AG04449 (cell line): ENCODE measurements around the gene TMEM9B.

Experiments
- CTCF ChIA-PET: fragments of 350-600 bp; formaldehyde crosslinking; extraction: SDS; loops from one replicate; lab custom pipeline; 2021; ENCODE audit warnings: antibody characterized with exemption; lab: Yijun Ruan, JAX
- POLR2A ChIA-PET: fragments of 400-600, 350-600 bp; formaldehyde crosslinking; extraction: SDS; loops from one replicate; lab custom pipeline; 2020; ENCODE audit warnings: antibody characterized with exemption, inconsistent platforms; lab: Yijun Ruan, JAX
- DNase-seq: peaks from one replicate; pipeline ENCODE4 v3.0.0-alpha.2; 2010; ENCODE audit warnings: low read depth, low spot score
- H3K4me3 ChIP-seq: 2 replicates; pipeline ENCODE4 v1.5.1; 2011; ENCODE audit warnings: low read depth, mild to moderate bottlenecking, control low read depth, low read length
- CTCF ChIP-seq: IDR thresholded peaks from one replicate; pipeline ENCODE4 v1.5.1; 2011; ENCODE audit warnings: mild to moderate bottlenecking, moderate library complexity, low read length, control low read depth, inconsistent platforms; ENCODE audit not compliant: insufficient read depth; ENCODE audit errors: missing control alignments

The TMEM9B gene

GRCh38 chr11:8948886-8949285 lies 15.4 kb downstream of the TMEM9B start:
- H3K4me3 ChIP-seq: no peak overlapping the region
- no peak for TF ChIP-seq CTCF
- DNase-seq: no peak
- POLR2A ChIA-PET: interaction anchor here (0.6 kb wide), 1 partner anchor 141 kb away, joined by 3 read pairs; no protein-coding TSS in a partner anchor
- CTCF ChIA-PET: interaction anchor here (1.1 to 5.3 kb wide), 4 partner anchors 10 to 34 kb away, joined by 3 to 55 read pairs (median 6); no protein-coding TSS in a partner anchor

- CTCF ChIA-PET: interaction anchor here (1.2 to 5.3 kb wide), 4 partner anchors 8 to 33 kb away, joined by 3 to 55 read pairs (median 7); no protein-coding TSS in a partner anchor
- no peak for DNase-seq
- no peak for TF ChIP-seq CTCF
- H3K4me3 ChIP-seq: no peak overlapping the region
- POLR2A ChIA-PET: no interaction called here
Observed at GRCh38 chr11:8947230-8947943, 16.9 kb downstream of the TMEM9B start.

- ChIA-PET CTCF (interaction anchor here (1.4 to 2.3 kb wide), 3 partner anchors 17 to 29 kb away, joined by 4 to 9 read pairs (median 8); no protein-coding TSS in a partner anchor), POLR2A (no interaction called here)
- DNase-seq: no peak
- no peak for TF ChIP-seq CTCF
- no peak within 1 kb of the TSS for H3K4me3 ChIP-seq
Observed at GRCh38 chr11:8942518-8943066, 21.6 kb downstream of the TMEM9B start, which contains the start of gene ASCL3. TSS of gene ASCL3 (minus strand) at chr11:8943016. CDS start at chr11:8938161, 4,855 bp downstream.

- CTCF ChIA-PET: interaction anchor here (1.4 to 2.3 kb wide), 3 partner anchors 18 to 28 kb away, joined by 4 to 9 read pairs (median 8); no protein-coding TSS in a partner anchor
- no peak for TF ChIP-seq CTCF
- POLR2A ChIA-PET: no interaction called here
- no peak overlapping the region for H3K4me3 ChIP-seq
- DNase-seq: no peak
Observed at GRCh38 chr11:8941341-8942103, 22.7 kb downstream of the TMEM9B start.

GRCh38 chr11:8937659-8938058 lies 26.6 kb downstream of the TMEM9B start:
- no peak for DNase-seq
- POLR2A ChIA-PET: no interaction called here
- no peak for TF ChIP-seq CTCF
- H3K4me3 ChIP-seq: no peak overlapping the region
- CTCF ChIA-PET: interaction anchor here (1.1 to 2.5 kb wide), 2 partner anchors 22 to 23 kb away, joined by 5 to 10 read pairs; no protein-coding TSS in a partner anchor
